ENCODE measurements around the gene ASB16. TPM values are rescaled to one million over a fixed set of nuclear protein-coding genes. Genes with fewer than 3 reads are reported as not detected.

ASB16 gene
- total and polyA plus RNA-seq, 9 of the 15 experiments (the other 6 are each of a cell fraction or from before 2014, with no cell fraction given), result 0.03 to 0.07 TPM; not detected in 7

GRCh38 chr17:44198721-44199552 lies 28.4 kb downstream of the ASB16 start (continued):
- TF ChIP-seq, protein P1, sequence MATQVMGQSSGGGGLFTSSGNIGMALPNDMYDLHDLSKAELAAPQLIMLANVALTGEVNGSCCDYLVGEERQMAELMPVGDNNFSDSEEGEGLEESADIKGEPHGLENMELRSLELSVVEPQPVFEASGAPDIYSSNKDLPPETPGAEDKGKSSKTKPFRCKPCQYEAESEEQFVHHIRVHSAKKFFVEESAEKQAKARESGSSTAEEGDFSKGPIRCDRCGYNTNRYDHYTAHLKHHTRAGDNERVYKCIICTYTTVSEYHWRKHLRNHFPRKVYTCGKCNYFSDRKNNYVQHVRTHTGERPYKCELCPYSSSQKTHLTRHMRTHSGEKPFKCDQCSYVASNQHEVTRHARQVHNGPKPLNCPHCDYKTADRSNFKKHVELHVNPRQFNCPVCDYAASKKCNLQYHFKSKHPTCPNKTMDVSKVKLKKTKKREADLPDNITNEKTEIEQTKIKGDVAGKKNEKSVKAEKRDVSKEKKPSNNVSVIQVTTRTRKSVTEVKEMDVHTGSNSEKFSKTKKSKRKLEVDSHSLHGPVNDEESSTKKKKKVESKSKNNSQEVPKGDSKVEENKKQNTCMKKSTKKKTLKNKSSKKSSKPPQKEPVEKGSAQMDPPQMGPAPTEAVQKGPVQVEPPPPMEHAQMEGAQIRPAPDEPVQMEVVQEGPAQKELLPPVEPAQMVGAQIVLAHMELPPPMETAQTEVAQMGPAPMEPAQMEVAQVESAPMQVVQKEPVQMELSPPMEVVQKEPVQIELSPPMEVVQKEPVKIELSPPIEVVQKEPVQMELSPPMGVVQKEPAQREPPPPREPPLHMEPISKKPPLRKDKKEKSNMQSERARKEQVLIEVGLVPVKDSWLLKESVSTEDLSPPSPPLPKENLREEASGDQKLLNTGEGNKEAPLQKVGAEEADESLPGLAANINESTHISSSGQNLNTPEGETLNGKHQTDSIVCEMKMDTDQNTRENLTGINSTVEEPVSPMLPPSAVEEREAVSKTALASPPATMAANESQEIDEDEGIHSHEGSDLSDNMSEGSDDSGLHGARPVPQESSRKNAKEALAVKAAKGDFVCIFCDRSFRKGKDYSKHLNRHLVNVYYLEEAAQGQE (IDR thresholded peaks at IDR 0.05; ENCODE audit: borderline replicate concordance), result no peak
- TF ChIP-seq, protein P1 (CRISPR knock-in tag; IDR thresholded peaks at IDR 0.05; ENCODE audit: low read depth), result no peak
- no peak for TF ChIP-seq DLX4 (CRISPR knock-in tag; IDR thresholded peaks at IDR 0.05)
- TF ChIP-seq RAD51 (IDR thresholded peaks at IDR 0.05; ENCODE audit: borderline replicate concordance, low read depth), result no peak
- TF ChIP-seq CSDE1 (IDR thresholded peaks at IDR 0.05), result no peak
- TF ChIP-seq BCOR (IDR thresholded peaks at IDR 0.05), result no peak
- TF ChIP-seq CCNT2 (IDR thresholded peaks at IDR 0.05; ENCODE audit: borderline replicate concordance, extremely low read depth, insufficient read length, low read depth, low read length), result no peak
